Body of pancreas (tissue), 4 donors: ENCODE results near the gene KASH5.

Source experiments
- CTCF ChIP-seq, 7 experiments: fragments of 450-650 bp in 4 of 7; fragments of 200-600 bp in 3 of 7; sonication (generic) in 3 of 7; IDR thresholded peaks; one replicate each; pipeline ENCODE4 v1.5.1; 2016 to 2019; ENCODE audit warnings: antibody characterized with exemption in 7 of 7
- POLR2A ChIP-seq, 3 donors: fragments of 450-650 bp; IDR thresholded peaks; one replicate each; pipeline ENCODE4 v1.6.1; 2016; ENCODE audit warnings: antibody characterized with exemption in 3 of 3, mild to moderate bottlenecking in 2 of 3

GRCh38 chr19:49456326-49456725 lies 68.3 kb downstream of the KASH5 start:
- TF ChIP-seq CTCF (IDR thresholded peaks at IDR 0.05): no peak
- TF ChIP-seq POLR2A (IDR thresholded peaks at IDR 0.05): no peak
